ENCODE data around the gene ITGA5.

ITGA5 gene

GRCh38 chr12:54349036-54349435 is 70.0 kb downstream of the ITGA5 start:
- no peak for DNase-seq
